Activated T-helper 2 cell treated with anti-CD3 and anti-CD28 coated beads, Interferon-gamma antibody, Interleukin-2, Interleukin-4, amounts not matched to agents 10 μg/mL and 5 μg/mL and 100 μg/mL, durations not matched to agents 14 hours and 24 hours and 36 hours (primary cell): Measurements from ENCODE around the gene PMPCA. TPM values are rescaled to one million over a fixed set of nuclear protein-coding genes. Genes with fewer than 3 reads are reported as not detected.
"Not testable (repeated sequence)": the region's sequence is repeated elsewhere in the genome, so short reads cannot be mapped to it uniquely, and the experiment has no call there.

Experiments used
- DNase-seq: peaks from one replicate; pipeline ENCODE4 v3.0.0; 2021; ENCODE audit warnings: low spot score
- H3K27ac Mint-ChIP-seq: one replicate; pipeline ENCODE4 v1.8.0; 2021; ENCODE audit warnings: mixed read lengths
- H3K27me3 Mint-ChIP-seq: one replicate; pipeline ENCODE4 v1.8.0; 2021; ENCODE audit warnings: low read depth, mixed read lengths
- H3K36me3 Mint-ChIP-seq: one replicate; pipeline ENCODE4 v1.8.0; 2021; ENCODE audit warnings: low read depth, mixed read lengths
- H3K4me1 Mint-ChIP-seq: one replicate; pipeline ENCODE4 v1.8.0; 2021; ENCODE audit warnings: low read depth, mixed read lengths
- H3K4me3 Mint-ChIP-seq: one replicate; pipeline ENCODE4 v1.8.0; 2021; ENCODE audit warnings: low read depth, mild to moderate bottlenecking, moderate library complexity, mixed read lengths
- H3K9me3 Mint-ChIP-seq: one replicate; pipeline ENCODE4 v1.8.0; 2021; ENCODE audit warnings: mixed read lengths
- intact Hi-C: fragments of 100-400 bp; cut with micrococcal nuclease; formaldehyde crosslinking; loops from one replicate; pipeline ENCODE4 v1.15.1; 2023
- total RNA-seq: library from RNA; stranded (reverse); gene quantifications from 2 replicates; pipeline ENCODE4 v1.2.3, GENCODE V29; 2022

Gene PMPCA
- total RNA-seq, 1 donor from 2014 or later: 111 TPM

- no peaks in the 10 kb centered on the region for H3K27me3 Mint-ChIP-seq
- H3K4me3 Mint-ChIP-seq: no peak overlapping the region
- no peak overlapping the region for H3K27ac Mint-ChIP-seq
- intact Hi-C loops: no loop called here
- peaks cover 76% of the 10 kb centered on the region for H3K36me3 Mint-ChIP-seq
- H3K4me1 Mint-ChIP-seq: peaks cover 29% of the 10 kb centered on the region
- DNase-seq: no peak
- no peaks in the 10 kb centered on the region for H3K9me3 Mint-ChIP-seq
These were observed 2.5 kb downstream of the PMPCA start for GRCh38 chr9:136412962-136413361.

- Mint-ChIP-seq H3K9me3 (no peaks in the 10 kb centered on the region), H3K27me3 (no peaks in the 10 kb centered on the region), H3K27ac (no peak overlapping the region), H3K4me1 (peaks cover 9% of the 10 kb centered on the region), H3K36me3 (peaks cover 78% of the 10 kb centered on the region), H3K4me3 (no peak overlapping the region)
- DNase-seq: no peak
- intact Hi-C loops: no loop called here
These were observed 6.0 kb downstream of the PMPCA start for GRCh38 chr9:136416427-136416826.

- intact Hi-C loops: no loop called here
- H3K27me3 Mint-ChIP-seq: no peaks in the 10 kb centered on the region
These were observed 6.5 kb downstream of the PMPCA start for GRCh38 chr9:136416914-136417313.

DNA sequence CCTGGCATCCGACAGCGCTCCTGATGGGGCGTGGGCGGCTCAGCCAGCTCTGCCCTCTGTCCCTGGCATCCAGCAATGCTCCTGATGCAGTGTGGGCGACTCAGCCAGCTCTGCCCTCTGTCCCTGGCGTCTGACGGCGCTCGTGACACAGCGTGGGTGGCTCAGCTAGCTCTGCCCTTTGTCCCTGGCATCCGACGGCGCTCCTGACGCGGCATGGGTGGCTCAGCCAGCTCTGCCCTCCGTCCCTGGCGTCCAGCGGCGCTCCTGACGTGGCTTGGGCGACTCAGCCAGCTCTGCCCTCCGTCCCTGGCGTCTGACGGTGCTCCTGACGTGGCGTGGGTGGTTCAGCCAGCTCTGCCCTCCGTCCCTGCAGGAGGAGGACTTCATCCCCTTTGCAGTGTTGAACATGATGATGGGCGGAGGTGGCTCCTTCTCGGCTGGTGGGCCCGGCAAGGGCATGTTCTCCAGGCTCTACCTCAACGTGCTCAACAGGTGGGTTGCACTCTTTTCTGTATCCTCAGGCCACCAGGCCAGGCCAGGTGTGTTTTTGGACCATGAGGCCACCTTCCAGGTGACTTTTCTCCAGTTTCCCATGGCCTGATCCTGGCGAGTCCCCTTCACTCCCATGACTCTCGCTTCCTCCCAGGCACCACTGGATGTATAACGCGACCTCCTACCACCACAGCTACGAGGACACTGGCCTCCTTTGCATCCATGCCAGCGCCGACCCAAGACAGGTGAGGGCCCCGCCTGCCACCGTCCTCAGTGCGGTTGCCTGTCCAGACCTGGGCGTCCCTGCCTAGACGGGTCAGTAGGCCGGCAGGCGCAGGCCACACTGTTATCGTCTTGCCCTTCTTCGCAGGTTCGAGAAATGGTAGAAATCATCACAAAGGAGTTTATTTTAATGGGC, 8.0 kb downstream of the PMPCA start:
- Mint-ChIP-seq H3K36me3 (peaks cover 73% of the 10 kb centered on the region), H3K27me3 (no peaks in the 10 kb centered on the region), H3K4me1 (no peaks in the 10 kb centered on the region), H3K27ac (no peak overlapping the region), H3K9me3 (no peaks in the 10 kb centered on the region), H3K4me3 (no peak overlapping the region)
- DNase-seq: no peak
- intact Hi-C loops: no loop called here

More at GRCh38 chr9:136416914-136417313, 6.5 kb downstream of the PMPCA start:
- DNase-seq: no peak
- Mint-ChIP-seq H3K9me3 (no peaks in the 10 kb centered on the region), H3K36me3 (peaks cover 79% of the 10 kb centered on the region), H3K4me1 (peaks cover 6% of the 10 kb centered on the region), H3K27ac (no peak overlapping the region), H3K4me3 (no peak overlapping the region)

DNA sequence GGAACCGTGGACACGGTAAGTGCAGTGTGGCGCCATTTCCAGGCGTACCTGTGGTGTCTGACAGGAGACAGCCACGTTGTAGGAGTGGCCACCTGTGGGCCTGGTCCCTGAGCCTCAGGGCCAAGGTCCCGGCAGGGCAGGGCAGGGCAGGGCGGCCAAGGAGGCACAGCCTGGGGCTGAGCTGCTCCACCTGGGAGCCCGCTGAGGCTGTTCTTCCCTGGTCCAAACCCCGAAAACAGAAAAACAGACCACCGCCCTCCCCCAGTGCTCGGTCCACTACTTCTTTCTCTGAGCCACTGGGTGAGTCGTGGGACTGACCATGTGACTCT, 8.6 kb downstream of the PMPCA start:
- Mint-ChIP-seq H3K27me3 (no peaks in the 10 kb centered on the region), H3K27ac (no peak overlapping the region), H3K4me1 (no peaks in the 10 kb centered on the region), H3K9me3 (no peaks in the 10 kb centered on the region), H3K4me3 (no peak overlapping the region), H3K36me3 (peaks cover 71% of the 10 kb centered on the region)
- DNase-seq: no peak
- intact Hi-C loops: no loop called here

DNA sequence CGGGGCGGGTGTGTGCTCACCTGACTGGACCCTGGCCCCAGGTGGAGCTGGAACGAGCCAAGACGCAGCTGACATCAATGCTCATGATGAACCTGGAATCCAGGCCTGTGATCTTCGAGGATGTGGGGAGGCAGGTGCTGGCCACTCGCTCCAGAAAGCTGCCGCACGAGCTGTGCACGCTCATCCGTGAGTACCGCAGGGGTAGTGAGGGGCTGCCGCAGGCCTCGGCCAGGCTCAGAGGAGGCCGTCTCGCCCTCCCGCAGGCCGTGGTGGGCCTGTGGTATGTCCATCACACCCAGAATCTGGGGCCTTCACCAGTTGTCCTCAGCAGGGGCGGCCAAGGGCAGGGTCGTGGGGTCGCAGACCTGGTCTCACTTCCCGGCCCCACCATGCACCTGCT, 11.3 kb downstream of the PMPCA start:
- H3K4me1 Mint-ChIP-seq: peaks cover 4% of the 10 kb centered on the region
- H3K4me3 Mint-ChIP-seq: no peak overlapping the region
- peaks cover 69% of the 10 kb centered on the region for H3K36me3 Mint-ChIP-seq
- H3K27me3 Mint-ChIP-seq: no peaks in the 10 kb centered on the region
- H3K9me3 Mint-ChIP-seq: no peaks in the 10 kb centered on the region
- intact Hi-C loops: no loop called here
- DNase-seq: no peak
- no peak overlapping the region for H3K27ac Mint-ChIP-seq

DNA sequence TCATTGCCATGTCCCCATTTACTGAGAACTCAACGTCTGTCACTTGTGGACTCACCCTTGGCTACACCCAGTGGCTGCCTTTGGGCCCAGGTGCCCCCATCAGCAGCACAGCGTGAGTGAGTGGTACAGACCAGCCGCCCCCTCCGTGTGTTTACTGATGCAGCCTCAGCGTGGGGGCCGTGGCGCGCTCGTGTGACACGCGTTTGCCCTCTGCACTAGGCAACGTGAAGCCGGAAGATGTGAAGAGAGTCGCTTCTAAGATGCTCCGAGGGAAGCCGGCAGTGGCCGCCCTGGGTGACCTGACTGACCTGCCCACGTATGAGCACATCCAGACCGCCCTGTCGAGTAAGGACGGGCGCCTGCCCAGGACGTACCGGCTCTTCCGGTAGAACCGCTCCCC, 12.4 kb downstream of the PMPCA start:
- DNase-seq: no peak
- Mint-ChIP-seq H3K27me3 (no peaks in the 10 kb centered on the region), H3K36me3 (peaks cover 66% of the 10 kb centered on the region), H3K4me1 (peaks cover 4% of the 10 kb centered on the region), H3K4me3 (no peak overlapping the region), H3K27ac (no peak overlapping the region), H3K9me3 (no peaks in the 10 kb centered on the region)
- intact Hi-C loops: no loop called here

- Mint-ChIP-seq H3K4me1 (peaks cover 4% of the 10 kb centered on the region), H3K36me3 (peaks cover 63% of the 10 kb centered on the region), H3K9me3 (no peaks in the 10 kb centered on the region), H3K27ac (no peak overlapping the region), H3K27me3 (no peaks in the 10 kb centered on the region), H3K4me3 (no peak overlapping the region)
- intact Hi-C loops: no loop called here
- no peak for DNase-seq
These were observed 13.1 kb downstream of the PMPCA start for GRCh38 chr9:136423432-136424146.

DNA sequence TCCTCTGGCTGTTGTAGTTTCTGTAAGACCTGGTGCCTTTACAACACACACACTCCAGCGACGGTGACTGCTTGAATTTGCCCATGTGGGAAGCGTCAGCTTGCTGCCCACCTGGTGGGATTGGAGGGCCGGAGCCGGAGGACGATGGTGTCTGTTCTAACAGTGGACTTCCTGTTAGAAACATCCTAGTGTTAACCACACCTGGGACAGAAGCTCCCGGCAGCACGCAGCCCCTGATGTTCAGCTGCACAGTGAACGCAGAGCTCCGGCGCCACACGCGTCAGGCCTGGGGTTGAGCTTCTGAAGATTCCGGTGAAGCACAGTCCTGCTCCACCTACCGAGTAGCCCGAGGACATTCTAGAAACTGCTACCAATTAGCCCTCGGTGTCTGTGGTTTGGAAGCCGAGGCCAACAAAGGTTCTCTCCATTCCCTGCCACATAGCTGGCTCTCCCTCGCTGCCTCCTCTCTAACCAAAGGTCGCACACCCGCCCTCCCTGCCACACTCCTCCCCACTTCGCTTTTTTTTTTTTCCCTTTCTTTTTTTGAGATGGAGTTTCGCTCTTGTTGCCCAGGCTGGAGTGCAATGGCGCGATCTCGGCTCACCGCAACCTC, 14.4 kb downstream of the PMPCA start:
- peaks cover 57% of the 10 kb centered on the region for H3K36me3 Mint-ChIP-seq
- peak overlapping the region; percentile 52 for H3K27ac Mint-ChIP-seq
- H3K4me3 Mint-ChIP-seq: no peak overlapping the region
- H3K4me1 Mint-ChIP-seq: peaks cover 4% of the 10 kb centered on the region
- intact Hi-C loops: no loop called here
- DNase-seq: no peak
- no peaks in the 10 kb centered on the region for H3K9me3 Mint-ChIP-seq
- H3K27me3 Mint-ChIP-seq: no peaks in the 10 kb centered on the region

DNA sequence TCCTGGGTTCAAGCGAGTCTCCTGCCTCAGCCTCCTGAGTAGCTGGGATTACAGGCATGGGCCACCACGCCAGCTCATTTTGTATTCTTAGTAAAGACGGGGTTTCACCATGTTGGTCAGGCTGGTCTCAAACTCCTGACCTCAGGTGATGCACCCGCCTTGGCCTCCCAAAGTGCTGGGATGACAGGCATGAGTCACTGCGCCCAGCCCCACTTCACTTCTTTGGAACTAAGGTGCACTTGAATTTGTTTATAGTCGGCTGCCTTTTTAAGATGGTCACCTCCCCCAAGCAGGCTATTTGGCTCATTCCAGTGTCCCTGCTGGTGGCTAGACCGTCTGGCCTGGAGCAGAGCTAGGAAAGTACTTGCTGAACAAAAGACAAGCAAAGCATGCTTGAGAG, 14.9 kb downstream of the PMPCA start:
- Mint-ChIP-seq H3K36me3 (peaks cover 60% of the 10 kb centered on the region), H3K27ac (peak overlapping the region; percentile 52)
- H3K4me3 Mint-ChIP-seq, H3K9me3 Mint-ChIP-seq, H3K4me1 Mint-ChIP-seq, H3K27me3 Mint-ChIP-seq, DNase-seq, intact Hi-C loops: not testable (repeated sequence)

DNA sequence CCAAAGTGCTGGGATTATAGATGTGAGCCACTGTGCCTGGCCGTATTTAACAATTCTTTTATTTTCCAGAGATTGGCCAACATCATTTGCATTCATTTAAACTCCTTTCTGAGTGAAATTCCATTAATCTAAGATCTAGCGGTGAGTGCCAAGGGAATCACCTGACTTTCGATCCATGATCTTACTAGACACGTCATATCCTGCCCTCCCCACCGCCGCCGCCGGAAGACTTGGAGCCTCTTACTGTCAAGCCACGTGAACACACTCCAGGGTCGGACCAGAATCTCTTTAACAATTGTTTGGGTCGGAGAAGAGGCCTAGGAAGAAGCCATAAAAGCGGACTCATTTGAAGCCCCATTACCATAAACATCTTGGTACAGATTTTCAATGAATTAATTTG, 16.3 kb downstream of the PMPCA start:
- intact Hi-C loops: no loop called here
- Mint-ChIP-seq H3K36me3 (peaks cover 51% of the 10 kb centered on the region), H3K27me3 (no peaks in the 10 kb centered on the region), H3K4me3 (no peak overlapping the region), H3K27ac (no peak overlapping the region), H3K9me3 (no peaks in the 10 kb centered on the region), H3K4me1 (peaks cover 4% of the 10 kb centered on the region)
- DNase-seq: no peak

GRCh38 chr9:136429075-136429628, 18.7 kb downstream of the PMPCA start:
- no peak for DNase-seq
- no peak overlapping the region for H3K4me3 Mint-ChIP-seq
- H3K27me3 Mint-ChIP-seq: no peaks in the 10 kb centered on the region

More at GRCh38 chr9:136429075-136429628, 18.7 kb downstream of the PMPCA start:
- Mint-ChIP-seq H3K4me1 (peaks cover 4% of the 10 kb centered on the region), H3K27ac (no peak overlapping the region), H3K9me3 (no peaks in the 10 kb centered on the region), H3K36me3 (peaks cover 37% of the 10 kb centered on the region)
- intact Hi-C loops: no loop called here
